ENCODE data around the gene PSMD7. TPM values are rescaled to one million over a fixed set of nuclear protein-coding genes. Genes with fewer than 3 reads are reported as not detected.

PSMD7 gene
- total RNA-seq, 3 donors from 2014 or later = 66.3 to 96.7 (median 83.7) TPM

Other genes with a start within 250 kb of the PSMD7 start
- 10 to 100 TPM in 2 of 3 donors, under 1 TPM in 1; 0.80 to 36.1 (median 17.5) TPM for gene NPIPB15, start 79.5 kb downstream of the PSMD7 start, total RNA-seq
- 1 to 10 TPM; 1.1 to 5.5 (median 2.0) TPM for gene CLEC18B, start 124.7 kb downstream of the PSMD7 start, total RNA-seq

Data from mucosa of descending colon (tissue), 3 donors.